ENCODE results near the gene S100A13.
"Not testable (repeated sequence)": the region's sequence is repeated elsewhere in the genome, so short reads cannot be mapped to it uniquely, and the experiment has no call there.

S100A13 gene

GRCh38 chr1:153626904-153627714, at the start of gene S100A13:
Gene S100A13, minus strand, starts transcription at chr1:153627505. Its CDS starts 1,033 bp downstream, at chr1:153626472.
- DNase-seq: no peak

GRCh38 chr1:153673511-153673910, 46.2 kb upstream of the S100A13 start:
- no peak for DNase-seq

DNA sequence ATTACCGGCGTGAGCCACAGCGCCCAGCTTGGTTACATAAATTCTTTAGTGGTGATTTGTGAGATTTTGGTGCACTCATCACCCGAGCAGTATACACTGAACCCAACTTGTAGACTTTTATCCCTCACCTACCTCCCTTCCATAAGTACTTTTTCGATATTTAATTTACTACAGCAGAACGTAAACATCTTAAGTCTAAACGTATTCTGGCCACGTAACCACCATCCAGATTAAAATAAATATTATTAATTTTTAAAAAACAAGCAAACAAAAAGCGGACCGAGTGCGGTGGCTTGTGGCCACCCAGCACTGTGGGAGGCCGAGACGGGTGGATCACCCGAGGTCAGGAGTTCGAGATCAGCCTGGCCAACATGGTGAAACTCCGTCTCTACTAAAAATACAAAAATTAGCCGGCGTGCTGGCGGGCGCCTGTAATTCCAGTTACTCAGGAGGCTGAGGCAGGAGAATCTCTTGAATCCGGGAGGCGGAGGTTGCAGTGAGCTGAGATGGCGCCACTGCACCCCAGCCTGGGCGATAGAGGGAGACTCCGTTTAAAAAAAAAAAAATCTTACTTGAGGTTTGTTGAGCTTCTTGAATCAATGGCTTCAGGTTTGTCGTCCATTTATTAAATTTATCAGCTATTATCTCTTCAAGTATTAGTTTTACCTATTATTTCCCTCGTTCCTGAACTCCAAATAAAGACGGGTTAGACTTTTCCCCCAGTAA, 44.5 kb upstream of the S100A13 start:
- DNase-seq: not testable (repeated sequence)

GRCh38 chr1:153670859-153671627, 43.7 kb upstream of the S100A13 start, which contains the start of gene ILF2:
Gene ILF2, minus strand, starts transcription at chr1:153670993. Its CDS starts 71 bp downstream, at chr1:153670922.
- peak; percentile 79 to 95 for DNase-seq

GRCh38 chr1:153670257-153670858, 43.1 kb upstream of the S100A13 start:
- DNase-seq: no peak

- no peak for DNase-seq
These were observed 42.3 kb upstream of the S100A13 start for GRCh38 chr1:153669606-153670005.

GRCh38 chr1:153668672-153669071, 41.4 kb upstream of the S100A13 start:
- not testable (repeated sequence) for DNase-seq

DNA sequence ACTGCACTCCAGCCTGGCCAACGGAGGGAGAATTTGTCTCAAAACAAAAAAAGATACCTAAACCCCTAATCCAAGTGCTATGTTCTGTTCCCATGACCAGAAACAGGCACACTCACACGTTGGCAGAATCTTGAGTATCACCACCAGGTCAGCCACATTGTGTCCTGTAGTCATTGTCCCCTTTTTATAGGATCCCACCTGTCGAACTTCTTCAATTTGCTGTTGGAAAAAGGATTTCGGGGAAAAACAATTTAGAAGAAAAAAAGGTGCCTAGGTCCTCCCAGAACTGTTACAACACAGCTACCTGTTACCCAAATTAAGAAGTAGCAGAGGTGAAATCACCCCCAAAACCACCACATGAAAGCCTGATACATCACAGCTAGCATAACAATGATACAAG, 40.1 kb upstream of the S100A13 start:
- no peak for DNase-seq

GRCh38 chr1:153663211-153663610, 35.9 kb upstream of the S100A13 start:
- no peak for DNase-seq

DNA sequence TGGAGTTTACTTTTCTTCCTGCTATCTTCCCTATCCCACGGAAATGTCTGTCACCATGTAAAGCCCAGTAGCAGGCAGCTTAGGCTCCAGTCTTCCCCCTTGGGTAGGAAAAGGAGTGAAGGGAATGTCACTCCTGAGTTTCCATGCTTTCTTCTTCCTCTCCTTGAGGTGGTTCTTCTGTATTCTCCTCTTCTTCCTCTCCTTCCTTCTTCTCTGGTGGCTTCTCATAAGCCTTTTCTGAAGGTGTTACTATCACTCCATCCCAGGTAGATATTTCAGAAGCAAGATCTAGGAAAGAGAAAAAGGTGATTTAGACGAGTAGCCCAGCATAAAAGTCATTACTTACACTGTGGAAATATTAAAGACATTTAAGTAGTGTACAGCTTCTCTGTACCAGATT, 35.0 kb upstream of the S100A13 start:
- no peak for DNase-seq

DNA sequence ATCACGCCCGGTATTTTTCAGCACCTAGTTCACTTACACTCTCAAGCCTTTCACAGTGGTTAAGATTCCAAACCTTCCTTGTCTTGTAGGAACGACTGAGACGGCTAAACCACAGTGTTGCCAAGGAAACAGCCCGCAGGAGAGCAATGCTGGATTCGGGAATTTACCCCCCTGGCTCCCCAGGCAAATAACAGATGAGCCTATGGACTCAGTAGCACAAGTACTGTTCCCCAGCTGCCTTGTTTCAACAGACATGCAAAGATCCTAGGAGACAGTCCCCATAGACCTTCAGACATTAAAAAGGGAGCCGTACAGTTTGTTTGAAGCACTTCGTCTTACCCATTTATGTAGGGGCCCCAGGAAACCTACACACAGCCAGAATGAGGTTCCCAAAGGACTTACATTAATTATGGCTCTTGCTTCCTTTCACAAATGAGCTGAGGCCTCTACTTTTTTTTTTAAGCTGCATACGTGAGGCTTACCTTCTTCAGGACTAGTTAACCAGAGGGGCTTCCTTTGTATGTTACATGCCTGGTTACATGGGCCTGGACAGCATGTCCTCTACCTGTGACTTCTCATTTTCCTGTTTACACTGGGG, 33.9 kb upstream of the S100A13 start:
- DNase-seq: no peak

- no peak for DNase-seq
These were observed 32.4 kb upstream of the S100A13 start for GRCh38 chr1:153659656-153660055.

GRCh38 chr1:153659175-153659534, 31.9 kb upstream of the S100A13 start:
- DNase-seq: no peak

DNA sequence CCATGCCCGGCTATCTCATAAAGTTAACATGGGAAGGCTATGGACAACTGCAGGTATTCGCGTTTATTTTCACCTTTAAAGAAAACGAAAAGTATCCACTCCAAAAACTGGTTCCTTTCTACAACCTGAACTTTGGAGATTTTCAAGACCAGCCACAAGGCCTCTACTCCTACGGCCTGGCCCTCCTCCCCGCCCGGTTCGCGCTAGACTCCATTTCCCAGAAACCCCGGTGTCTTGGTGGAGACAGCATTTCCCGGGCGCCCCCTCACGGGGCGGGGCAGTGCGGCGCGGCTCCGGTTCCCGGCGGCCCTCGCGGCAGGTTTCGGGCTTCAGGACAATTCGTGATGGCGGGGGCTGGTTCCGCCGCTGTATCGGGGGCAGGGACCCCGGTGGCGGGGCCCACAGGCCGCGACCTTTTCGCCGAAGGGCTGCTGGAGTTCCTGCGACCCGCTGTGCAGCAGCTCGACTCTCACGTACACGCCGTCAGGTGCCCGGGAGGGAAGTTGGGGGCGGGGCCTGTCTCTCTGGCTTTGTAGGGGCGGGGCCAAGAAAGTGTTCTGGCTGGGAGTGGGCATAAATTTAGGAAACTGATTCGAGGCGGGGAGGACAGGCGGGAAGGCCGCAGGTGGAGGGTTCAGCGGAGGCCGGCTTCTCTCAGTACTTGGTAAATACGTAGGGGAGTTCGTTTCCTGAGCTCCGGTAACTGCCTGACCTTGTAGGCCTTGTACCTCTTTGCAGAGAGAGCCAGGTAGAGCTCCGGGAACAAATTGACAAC, 31.3 kb upstream of the S100A13 start, which contains the start of gene SNAPIN:
SNAPIN (plus strand) TSS at position 304 of the 775 bp plus-strand sequence; CDS start at position 345, 41 bp downstream.
- peak; percentile 46 to 88 for DNase-seq

DNA sequence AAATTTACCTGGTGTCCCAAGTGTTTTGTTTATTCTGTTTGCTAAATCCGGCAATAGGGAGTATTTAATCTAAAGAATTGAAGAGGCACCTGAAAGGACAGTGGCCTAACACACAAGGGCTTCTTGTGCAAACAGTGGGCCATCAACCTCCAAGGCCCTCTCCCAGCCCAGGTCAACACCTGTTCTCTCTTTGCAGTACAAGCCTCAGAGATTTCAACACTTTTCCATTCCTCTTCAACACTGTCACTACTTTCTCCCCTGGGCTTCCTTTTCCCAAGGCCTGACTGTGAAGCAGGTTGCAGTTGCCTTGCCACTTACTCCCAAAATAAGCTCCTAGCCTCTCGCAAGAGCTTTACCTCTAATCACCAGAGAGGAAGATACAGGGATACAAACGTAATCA, 28.0 kb upstream of the S100A13 start:
- no peak for DNase-seq

GRCh38 chr1:153652805-153653500, 25.6 kb upstream of the S100A13 start:
- DNase-seq: no peak

DNA sequence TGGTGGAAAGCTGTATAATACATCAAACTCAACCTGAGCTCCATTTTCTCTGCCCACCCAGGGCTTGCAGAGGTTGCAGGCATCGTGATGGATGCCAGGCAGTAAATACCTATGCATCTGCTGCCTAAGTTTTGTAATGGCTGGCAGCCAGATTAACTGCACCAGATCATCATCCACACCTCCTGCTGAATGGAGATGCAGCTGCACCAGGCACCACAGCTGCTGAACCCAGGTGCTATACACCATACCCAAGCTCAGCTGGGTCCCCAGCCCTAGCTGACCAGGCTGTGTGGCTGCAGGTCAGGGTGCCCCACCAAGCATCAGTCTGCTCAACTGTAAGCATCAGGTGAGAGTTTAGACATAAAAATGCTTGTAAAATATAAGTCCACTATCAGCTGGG, 24.5 kb upstream of the S100A13 start:
- DNase-seq: no peak

GRCh38 chr1:153649863-153650235, 22.5 kb upstream of the S100A13 start:
- DNase-seq: peak in 1 of 2 experiments; percentile 32

GRCh38 chr1:153649137-153649862, 22.0 kb upstream of the S100A13 start:
- no peak for DNase-seq

DNA sequence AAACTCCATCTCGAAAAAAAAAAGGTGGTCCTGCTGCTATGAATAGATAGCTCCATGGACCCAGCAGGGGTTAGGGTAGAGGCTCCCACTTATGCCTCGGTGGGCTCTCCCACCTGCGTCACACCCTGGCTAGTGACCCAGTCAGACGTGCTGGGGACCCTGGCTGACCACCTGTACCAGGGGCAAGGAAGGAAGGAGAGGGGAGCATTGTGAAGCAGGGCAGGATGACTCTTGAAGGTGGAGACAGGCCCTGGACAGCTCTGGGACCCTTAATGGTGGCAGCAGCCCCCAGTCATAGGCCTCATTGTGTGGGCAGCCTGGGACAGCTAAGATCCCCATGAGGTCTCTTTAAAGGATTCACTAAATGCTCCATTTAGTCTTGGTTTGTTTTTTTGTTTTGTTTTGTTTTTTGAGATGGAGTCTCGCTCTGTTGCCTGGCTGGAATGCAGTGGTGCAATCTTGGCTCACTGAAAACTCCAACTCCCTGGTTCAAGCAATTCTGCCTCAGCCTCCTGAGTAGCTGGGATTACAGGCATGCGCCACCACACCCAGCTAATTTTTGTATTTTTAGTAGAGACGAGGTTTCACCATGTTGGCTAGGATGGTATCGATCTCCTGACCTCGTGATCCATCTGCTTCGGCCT, 20.8 kb upstream of the S100A13 start:
- no peak for DNase-seq
